GM19351 (cell line): ENCODE data around the gene IGFLR1.

Source experiments
- ATAC-seq: cut with Tn5 transposase; IDR thresholded peaks from one replicate; pipeline ENCODE4 v1.9.1; 2021; ENCODE audit warnings: mild to moderate bottlenecking, moderate library complexity; ENCODE audit not compliant: unreplicated experiment

The IGFLR1 gene

GRCh38 chr19:35742121-35742724, at the start of gene IGFLR1:
Gene IGFLR1 (minus strand): TSS chr19:35742452. CDS start chr19:35741180, 1,272 bp downstream.
- no peak for ATAC-seq

- no peak for ATAC-seq
Measured at GRCh38 chr19:35791814-35792279, 49.6 kb upstream of the IGFLR1 start.

GRCh38 chr19:35790981-35791813, 48.9 kb upstream of the IGFLR1 start:
- ATAC-seq: no peak

GRCh38 chr19:35789978-35790944, 48.0 kb upstream of the IGFLR1 start:
- ATAC-seq: no peak

- no peak for ATAC-seq
Measured at GRCh38 chr19:35789195-35789977, 47.1 kb upstream of the IGFLR1 start.

- no peak for ATAC-seq
Measured at GRCh38 chr19:35788205-35788960, 46.1 kb upstream of the IGFLR1 start.

- ATAC-seq: no peak
Measured at GRCh38 chr19:35787227-35787799, 45.1 kb upstream of the IGFLR1 start.

- ATAC-seq: no peak
Measured at GRCh38 chr19:35786299-35787160, 44.3 kb upstream of the IGFLR1 start.

- ATAC-seq: no peak
Measured at GRCh38 chr19:35785339-35785627, 43.0 kb upstream of the IGFLR1 start.

GRCh38 chr19:35784503-35785338, 42.5 kb upstream of the IGFLR1 start:
- ATAC-seq: no peak

GRCh38 chr19:35783469-35784434, 41.5 kb upstream of the IGFLR1 start:
- ATAC-seq: no peak

GRCh38 chr19:35782589-35782988, 40.3 kb upstream of the IGFLR1 start:
- no peak for ATAC-seq

- ATAC-seq: no peak
Measured at GRCh38 chr19:35781650-35782049, 39.4 kb upstream of the IGFLR1 start.

- no peak for ATAC-seq
Measured at GRCh38 chr19:35780717-35781116, 38.5 kb upstream of the IGFLR1 start.

- no peak for ATAC-seq
Measured at GRCh38 chr19:35780058-35780457, 37.8 kb upstream of the IGFLR1 start.

GRCh38 chr19:35779033-35779432, 36.8 kb upstream of the IGFLR1 start:
- no peak for ATAC-seq

GRCh38 chr19:35777961-35778360, 35.7 kb upstream of the IGFLR1 start:
- ATAC-seq: no peak
